ENCODE data around the gene B3GNT2.

Gene B3GNT2

GRCh38 chr2:62205554-62205953 lies 9.6 kb downstream of the B3GNT2 start:
- no peak for DNase-seq (ENCODE audit: low read depth)

GRCh38 chr2:62206024-62206423 lies 10.1 kb downstream of the B3GNT2 start:
- DNase-seq (ENCODE audit: low read depth) = no peak

- DNase-seq (ENCODE audit: low read depth) = no peak
Observed at GRCh38 chr2:62207491-62207890, 11.6 kb downstream of the B3GNT2 start.

- no peak for DNase-seq (ENCODE audit: low read depth)
Observed at GRCh38 chr2:62208074-62208757, 12.3 kb downstream of the B3GNT2 start.

- peak; percentile 43 for DNase-seq (ENCODE audit: low read depth)
Observed at GRCh38 chr2:62208758-62209114, 12.8 kb downstream of the B3GNT2 start.

- DNase-seq (ENCODE audit: low read depth) = no peak
Observed at GRCh38 chr2:62209427-62209991, 13.6 kb downstream of the B3GNT2 start.

- no peak for DNase-seq (ENCODE audit: low read depth)
Observed at GRCh38 chr2:62215306-62216064, 19.6 kb downstream of the B3GNT2 start.

- DNase-seq (ENCODE audit: low read depth) = no peak
Observed at GRCh38 chr2:62216113-62216512, 20.2 kb downstream of the B3GNT2 start.

- no peak for DNase-seq (ENCODE audit: low read depth)
Observed at GRCh38 chr2:62216616-62217015, 20.7 kb downstream of the B3GNT2 start.

GRCh38 chr2:62217421-62217820 lies 21.5 kb downstream of the B3GNT2 start:
- DNase-seq (ENCODE audit: low read depth) = no peak

- no peak for DNase-seq (ENCODE audit: low read depth)
Observed at GRCh38 chr2:62217970-62218369, 22.1 kb downstream of the B3GNT2 start.

- DNase-seq (ENCODE audit: low read depth) = no peak
Observed at GRCh38 chr2:62219407-62220159, 23.7 kb downstream of the B3GNT2 start.

- no peak for DNase-seq (ENCODE audit: low read depth)
Observed at GRCh38 chr2:62221141-62221540, 25.2 kb downstream of the B3GNT2 start.

- no peak for DNase-seq (ENCODE audit: low read depth)
Observed at GRCh38 chr2:62222171-62222570, 26.3 kb downstream of the B3GNT2 start.

- no peak for DNase-seq (ENCODE audit: low read depth)
Observed at GRCh38 chr2:62222674-62223073, 26.8 kb downstream of the B3GNT2 start.

- DNase-seq (ENCODE audit: low read depth) = no peak
Observed at GRCh38 chr2:62224976-62225375, 29.1 kb downstream of the B3GNT2 start.

GRCh38 chr2:62227386-62228075 lies 31.6 kb downstream of the B3GNT2 start:
- no peak for DNase-seq (ENCODE audit: low read depth)

- DNase-seq (ENCODE audit: low read depth) = no peak
Observed at GRCh38 chr2:62229082-62229605, 33.2 kb downstream of the B3GNT2 start.

GRCh38 chr2:62231541-62231940 lies 35.6 kb downstream of the B3GNT2 start:
- no peak for DNase-seq (ENCODE audit: low read depth)

GRCh38 chr2:62234755-62235655 lies 39.1 kb downstream of the B3GNT2 start:
- DNase-seq (ENCODE audit: low read depth) = no peak

GRCh38 chr2:62236499-62236898 lies 40.6 kb downstream of the B3GNT2 start:
- DNase-seq (ENCODE audit: low read depth) = no peak
